GM19438 (cell line): ENCODE results near the gene ZNF716.
"Not testable (repeated sequence)": the region's sequence is repeated elsewhere in the genome, so short reads cannot be mapped to it uniquely, and the experiment has no call there.

Experiments used
- ATAC-seq: cut with Tn5 transposase; IDR thresholded peaks from one replicate; pipeline ENCODE4 v1.9.1; 2021; ENCODE audit warnings: low read depth; ENCODE audit not compliant: unreplicated experiment

ZNF716 gene

DNA sequence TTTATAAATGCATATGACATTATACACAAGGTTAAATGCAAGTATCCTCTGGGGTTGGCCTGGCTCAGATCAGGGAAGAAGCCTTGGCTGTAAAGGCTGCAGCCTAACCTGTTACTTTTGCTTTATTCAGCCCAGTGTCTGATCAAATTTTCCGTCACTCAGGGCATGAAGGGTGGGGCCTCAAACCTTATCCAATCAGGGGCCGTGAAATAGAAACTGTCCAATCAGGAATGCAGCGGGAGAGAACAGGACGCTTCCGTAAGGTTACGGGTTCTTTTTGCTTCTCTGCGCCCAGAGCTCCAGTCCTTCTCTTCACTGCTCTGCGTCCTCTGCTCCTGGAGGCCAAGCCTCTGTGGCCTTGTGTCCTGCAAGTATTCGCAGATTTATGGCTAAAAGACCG lies at the start of gene ZNF716:
Gene ZNF716 (plus strand): TSS at position 274 of the 400 bp plus-strand sequence. CDS start 112 bp downstream, at position 386.
- no peak for ATAC-seq

DNA sequence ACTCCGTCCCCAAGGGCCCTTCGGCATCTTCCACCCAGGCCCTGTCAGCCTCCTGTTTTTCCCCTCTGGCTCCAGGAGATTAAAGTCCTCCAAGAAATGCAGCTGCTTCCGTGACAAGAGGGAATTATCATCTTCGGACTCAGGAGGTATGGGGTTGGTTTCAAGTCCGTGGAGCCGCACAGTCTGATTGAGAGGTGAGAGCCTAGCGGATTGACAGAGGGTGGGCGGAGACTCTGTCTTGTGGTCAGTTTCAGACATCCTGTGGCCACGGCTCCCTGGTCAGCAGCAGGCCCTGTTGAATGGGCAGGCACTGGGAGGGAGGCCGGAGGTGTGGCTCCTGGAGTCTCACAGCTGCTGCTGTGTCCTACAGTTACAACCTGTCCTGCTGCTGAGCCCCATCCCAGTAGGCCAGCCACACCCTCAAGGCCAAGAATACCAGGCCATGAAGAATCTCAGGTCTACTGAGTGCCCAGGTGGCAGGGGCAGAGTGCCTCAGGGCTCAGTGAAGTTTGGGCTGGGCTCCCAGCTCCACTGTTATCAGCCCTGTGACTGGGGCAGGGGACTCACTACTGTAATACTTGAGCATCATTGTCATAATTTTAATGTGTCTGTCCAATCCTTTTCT lies 49.3 kb upstream of the ZNF716 start:
- no peak for ATAC-seq

DNA sequence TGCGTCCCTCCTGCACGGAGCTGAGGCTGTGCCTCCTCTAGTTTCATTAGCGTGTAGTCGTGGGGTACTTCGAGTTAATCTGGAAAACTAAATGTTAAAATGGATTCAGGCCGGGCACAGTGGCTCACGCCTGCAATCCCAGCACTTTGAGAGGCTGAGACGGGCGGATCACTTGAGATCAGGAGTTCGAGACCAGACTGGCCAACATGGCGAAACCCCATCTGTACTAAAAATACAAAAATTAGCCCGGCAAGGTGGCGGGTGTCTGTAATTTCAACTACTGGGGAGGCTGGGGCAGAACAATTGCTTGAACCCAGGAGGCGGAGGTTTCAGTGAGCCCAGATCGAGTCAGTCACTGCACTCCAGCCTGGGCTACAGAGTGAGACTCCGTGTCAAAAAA lies 46.9 kb upstream of the ZNF716 start:
- ATAC-seq = not testable (repeated sequence)

DNA sequence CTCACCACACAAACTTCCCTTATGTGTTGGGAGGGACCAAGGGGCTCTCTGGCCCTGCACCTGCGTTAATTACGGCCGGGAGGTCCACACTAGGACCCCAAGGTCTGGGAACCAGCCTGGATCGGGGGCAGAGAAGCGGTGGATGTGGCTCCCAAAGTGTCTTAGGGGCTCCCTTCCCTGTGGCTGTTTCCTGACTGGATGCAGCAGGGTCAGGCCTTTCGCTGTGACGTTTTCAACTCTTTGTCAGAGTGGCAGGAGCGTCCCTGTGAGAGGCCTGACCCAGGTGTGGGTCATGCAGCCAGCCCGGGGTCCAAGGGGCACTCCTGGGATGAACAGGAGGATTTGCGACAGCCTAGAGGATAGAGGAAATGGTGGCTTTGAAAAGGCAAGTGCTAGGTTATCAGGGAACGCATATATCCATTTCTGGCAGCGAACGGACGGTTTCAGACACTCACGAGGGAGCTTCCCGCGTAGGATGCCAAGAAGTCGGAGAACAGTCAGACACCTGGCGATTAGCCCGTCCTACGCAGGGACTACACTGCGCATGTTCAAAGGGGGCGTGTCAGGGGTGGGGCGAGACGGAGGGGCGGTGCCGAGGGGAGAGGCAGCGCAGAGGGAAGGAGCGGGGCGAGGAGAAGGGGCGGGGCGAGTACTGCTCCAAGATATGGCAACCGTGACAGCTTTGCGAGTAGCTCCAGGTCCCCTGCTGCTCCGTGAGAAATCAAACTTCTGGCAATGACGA lies 46.2 kb upstream of the ZNF716 start:
- no peak for ATAC-seq

DNA sequence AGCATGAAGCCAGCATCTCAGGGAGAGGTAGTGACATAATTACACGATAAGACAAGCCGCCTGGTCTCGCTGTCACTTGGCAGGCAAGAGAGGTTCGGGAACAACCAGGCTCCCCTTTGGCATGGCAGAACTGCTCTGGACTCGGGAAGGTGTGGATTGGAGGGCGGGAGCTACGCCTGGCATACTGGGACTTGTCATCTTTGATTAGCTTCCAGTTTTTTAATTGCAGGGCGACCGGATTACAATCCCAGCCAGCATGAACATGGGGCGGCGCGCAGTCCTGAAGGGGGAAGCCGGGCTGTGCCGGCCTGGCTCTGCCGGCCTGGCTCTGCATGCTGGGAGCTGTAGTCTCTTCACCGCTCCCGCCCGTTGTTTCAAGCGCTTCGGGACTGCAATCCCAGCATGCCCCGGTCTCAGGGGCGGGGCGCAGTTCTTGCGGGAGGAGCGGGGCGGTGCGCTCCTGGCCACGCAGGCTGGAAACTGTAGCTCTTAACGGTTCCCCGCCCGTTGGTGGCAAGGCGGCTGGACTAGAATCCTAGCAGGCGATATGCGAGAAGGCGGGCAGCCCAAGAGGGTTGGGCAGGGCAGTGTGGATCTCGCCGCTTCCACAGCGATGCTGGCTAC lies 45.5 kb upstream of the ZNF716 start:
- no peak for ATAC-seq

DNA sequence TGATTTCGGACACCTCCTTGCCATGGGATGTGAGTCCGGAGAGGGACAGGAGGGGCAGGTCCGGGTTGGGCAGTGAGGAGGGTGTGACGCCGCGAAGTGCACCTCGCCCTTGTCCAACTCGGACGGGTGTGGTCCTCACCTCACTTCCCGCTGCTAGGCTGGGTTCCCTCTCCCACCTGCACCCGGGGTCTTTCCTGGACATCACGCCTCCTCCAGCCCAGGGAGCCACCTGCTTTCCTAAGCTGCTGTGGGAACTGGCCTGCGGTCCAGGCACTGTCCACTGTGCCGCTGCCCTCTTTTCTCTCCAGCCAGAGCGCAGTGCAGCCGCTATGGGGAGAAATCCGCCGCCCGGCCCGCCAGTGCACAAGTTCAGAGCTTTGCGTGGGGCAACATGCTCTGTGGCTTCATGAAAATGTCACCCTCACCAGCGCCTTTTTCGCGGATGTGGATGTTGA lies 45.0 kb upstream of the ZNF716 start:
- ATAC-seq = no peak

DNA sequence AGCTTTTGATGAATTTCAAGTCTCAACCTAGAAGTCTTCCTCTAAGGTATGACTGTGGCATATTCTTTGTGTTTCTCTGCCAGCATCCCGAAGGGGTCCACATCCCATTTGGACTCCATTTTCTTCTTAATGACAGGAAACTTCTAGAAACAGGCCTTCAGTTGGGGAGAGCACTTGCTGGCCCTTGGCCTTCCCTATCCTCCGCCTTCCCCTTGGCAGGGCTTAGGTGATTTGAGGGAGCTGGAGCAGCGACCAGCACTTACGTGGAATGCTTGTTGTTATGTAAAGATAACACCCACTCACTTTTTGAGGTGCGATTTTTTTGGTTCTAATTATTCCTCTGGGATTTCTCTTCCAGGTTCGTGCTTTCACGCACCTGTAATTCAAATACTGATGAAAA lies 42.9 kb upstream of the ZNF716 start:
- no peak for ATAC-seq

DNA sequence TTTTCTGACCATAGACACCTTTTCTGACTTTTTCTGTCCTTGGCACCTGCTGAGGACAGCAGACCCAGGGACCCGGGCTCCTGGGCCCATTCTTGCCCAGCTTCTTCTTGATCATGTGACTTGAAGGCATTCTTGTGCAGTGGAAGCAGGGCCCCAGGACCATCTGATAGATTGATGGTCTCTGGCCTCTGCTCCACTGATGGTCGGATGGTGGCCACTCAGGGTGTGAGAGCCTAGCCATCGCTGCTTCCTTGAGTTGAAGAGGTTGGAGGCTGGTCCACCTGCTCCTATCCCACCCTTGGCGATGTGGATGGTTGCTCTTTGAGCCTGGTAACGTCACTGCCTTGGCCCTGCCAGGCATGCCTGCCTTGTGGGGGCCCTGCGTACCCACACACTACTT lies 37.8 kb upstream of the ZNF716 start:
- ATAC-seq = no peak

DNA sequence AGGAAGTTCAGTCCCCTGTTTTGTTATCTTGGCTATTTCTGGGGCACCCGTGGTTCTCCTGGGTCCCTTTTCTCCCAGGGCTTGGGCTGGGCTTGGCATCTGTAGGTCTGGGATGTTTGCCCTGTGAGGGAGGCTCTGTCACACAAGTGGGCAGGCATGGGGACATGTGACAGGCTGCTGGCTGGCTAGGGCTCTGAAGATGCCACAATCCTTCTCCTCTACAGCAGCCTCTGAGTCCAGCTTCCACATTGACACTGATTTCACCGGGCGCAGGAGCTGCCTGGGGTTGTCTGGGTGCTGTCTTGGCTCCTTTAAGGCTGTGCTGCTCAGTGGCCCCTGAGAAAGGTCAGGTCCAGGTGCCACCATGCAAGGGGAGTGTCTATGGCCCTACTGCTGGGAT lies 37.4 kb upstream of the ZNF716 start:
- no peak for ATAC-seq

DNA sequence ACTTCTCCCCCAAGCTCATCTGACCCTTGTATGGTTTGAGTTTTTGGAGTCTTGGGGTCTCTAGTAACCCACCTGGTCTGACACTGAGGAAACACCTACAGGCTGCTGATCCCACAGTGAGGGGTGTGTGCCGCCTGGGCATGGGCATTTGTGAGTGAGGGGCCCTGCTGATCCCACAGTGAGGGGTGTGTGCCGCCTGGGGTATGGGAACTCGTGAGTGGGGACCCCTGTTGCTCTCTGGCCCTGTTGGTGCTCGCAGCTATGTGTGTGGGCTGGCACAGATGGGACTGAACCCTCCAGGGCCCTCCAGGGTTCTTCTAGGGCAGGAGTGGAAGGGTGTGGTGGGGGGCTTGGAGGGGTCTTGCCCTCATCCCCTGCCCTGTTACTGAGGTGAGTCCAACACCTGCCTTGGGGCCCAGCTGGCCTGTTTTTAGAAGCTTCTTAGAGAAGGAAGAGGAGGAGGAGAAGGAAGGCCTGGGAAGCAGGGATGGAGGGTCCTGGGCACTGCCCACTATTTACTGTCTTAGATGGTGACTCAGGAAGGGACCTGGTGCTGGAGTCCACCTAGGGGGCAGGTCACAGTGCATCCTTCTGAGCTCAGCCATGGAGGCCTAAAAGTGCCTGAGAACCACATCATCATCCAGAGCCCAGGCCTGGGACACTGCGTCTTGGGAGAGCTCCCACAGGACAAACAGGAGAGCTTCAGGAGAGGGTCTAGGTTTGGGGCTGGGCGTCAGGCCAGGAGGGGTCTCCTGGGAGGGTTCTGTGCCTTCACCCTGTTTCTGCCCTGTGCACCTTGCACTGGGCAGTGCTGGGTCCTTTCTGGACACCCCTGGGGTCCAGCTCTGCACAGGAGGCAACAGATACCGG lies 36.2 kb upstream of the ZNF716 start:
- ATAC-seq = no peak

DNA sequence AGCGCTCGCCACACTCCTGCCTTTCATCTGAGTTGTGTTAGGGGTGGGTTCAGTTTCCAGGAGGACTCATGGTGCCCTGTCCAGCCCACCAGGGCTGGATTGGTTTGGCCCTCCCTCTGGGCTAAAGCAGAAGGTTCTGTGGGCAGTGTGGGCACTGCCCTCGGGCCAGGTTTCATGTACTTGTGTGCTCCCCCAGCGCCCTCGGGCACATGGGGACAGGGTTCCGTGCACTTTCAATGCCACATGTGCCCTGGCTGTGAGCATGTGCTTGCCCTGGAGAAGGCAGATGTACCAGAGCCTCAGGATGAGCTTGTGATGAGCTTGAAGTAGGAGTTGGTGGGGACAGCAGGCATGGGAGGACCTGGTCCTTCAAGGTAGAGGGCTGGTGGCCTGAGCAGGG lies 35.6 kb upstream of the ZNF716 start:
- ATAC-seq = no peak

DNA sequence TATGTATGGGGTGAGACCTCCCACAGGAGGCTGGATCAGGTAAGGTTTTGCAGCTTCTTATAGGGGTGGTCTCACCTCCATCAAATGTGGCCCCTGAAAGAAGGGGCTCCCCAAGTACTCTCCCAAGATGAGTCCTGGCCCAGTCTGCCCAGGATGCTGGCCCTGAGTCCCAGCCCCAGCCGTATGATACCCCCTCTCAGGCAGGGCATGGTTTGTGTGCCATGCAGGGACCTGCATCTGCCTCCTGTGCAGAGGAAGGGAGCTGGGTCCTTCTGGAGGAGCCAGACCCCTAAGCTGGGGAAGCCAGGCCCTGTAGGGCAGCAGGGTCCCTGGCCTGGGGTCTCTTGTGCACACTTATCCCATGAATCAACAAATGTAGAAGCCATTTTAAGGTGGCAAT lies 35.1 kb upstream of the ZNF716 start:
- no peak for ATAC-seq

DNA sequence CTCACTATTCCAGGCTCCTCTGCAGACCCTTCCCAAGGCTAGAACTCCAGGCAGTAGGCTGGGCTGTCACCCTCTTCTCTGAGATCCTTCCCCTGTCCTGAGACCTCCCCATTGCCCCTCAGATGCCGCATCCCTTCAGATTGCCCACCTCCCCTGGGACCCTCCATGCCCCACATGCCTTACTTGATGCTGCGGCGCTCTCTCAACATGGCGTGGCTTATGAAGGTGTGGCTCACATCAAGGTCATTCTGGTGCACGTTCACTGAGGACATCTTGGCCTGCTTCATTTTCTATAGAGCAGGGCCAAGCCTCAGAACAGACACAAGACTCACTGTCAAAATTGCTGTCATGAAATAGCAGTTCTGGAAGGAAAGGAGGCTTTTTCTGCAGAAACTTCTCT lies 34.7 kb upstream of the ZNF716 start:
- no peak for ATAC-seq

DNA sequence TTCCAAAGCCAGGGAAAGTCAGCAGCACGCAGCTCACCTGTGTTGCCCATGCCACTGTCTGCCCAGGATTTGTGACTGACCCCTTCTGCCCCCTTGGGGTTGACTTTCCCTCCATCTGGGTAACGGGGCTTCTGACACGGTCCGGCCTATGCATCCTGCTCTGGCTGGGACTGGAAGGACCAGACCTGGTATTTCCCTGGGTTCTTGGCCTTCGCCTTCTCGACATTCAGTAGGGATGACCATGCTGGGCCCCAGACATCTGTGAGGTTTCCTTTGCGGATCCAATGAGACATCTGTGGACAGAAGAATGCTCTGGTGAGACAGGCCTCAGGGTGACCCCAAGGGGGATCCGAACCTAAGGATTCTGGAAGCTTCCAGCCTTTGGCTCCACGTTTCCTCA lies 34.2 kb upstream of the ZNF716 start:
- no peak for ATAC-seq

DNA sequence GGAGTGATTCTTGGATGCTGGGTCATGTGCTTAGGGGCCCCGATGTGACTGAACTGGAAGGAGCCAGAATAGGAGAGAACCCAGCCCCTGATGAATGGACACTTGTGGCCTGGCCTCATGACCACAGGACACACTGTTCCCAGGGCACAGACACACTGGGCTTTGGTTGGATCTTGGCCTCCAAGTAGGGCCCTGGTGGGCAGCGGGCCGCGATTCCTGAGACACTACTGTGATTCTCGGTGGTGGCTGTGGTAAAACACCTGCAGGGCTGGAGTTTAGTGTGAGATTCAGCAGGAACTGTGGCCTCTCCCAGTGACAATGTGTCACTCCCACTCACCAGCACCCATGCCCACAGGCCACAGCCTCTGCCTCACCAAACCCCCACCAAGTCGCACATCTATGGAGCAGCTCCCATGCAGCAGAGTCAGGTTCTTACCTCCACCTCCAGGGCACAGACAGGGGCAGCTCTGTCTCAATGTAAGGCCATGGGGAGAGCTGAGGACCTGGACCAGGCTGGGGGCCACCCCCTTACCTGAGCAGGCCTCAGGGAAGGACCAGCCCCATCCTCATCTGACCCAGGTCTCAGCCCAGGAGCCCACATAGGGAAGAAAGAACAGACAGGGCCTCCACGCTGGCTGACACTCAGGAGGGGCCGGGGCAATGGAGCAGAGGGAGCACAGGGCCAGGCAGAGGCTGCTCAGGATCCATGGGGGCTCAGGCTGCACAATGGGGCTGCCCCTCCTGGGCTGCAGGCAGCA lies 33.2 kb upstream of the ZNF716 start:
- ATAC-seq = no peak

DNA sequence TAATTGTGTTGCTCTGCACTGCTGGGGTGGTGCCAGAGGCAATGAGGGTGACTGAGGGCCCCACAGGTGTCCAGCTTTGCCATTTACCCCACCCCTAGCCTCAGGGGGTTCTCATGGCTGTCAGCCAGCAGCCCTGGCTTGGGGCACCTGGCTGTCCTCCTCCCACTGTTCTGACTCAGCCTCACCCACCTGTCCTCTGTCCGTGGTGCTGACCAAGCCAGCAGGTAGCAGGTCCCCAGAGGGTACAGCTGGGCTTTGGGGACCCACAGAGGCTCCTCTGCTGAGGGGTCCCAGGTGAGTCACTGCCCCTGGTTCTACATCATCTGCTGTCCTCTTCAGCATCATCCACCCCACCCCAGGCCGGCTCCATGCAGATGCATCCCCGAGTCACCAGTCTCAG lies 32.2 kb upstream of the ZNF716 start:
- no peak for ATAC-seq

DNA sequence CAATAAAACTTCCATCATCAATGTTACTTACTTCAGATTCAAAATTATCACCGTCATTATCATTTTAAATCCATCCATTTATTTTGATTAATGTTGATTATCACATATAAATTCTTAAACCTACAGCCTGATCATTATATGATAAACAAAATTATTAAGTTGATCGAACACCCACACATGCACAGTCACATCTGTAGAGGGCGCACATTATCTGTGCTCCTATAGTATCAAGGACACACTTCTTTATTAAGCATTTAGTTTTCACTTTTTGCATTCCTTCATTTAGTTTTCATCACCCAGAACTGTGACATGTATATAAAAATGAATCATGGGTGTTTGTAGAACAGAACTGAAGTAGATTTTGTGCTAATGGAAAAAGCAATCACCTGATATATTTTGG lies 26.2 kb upstream of the ZNF716 start:
- no peak for ATAC-seq

DNA sequence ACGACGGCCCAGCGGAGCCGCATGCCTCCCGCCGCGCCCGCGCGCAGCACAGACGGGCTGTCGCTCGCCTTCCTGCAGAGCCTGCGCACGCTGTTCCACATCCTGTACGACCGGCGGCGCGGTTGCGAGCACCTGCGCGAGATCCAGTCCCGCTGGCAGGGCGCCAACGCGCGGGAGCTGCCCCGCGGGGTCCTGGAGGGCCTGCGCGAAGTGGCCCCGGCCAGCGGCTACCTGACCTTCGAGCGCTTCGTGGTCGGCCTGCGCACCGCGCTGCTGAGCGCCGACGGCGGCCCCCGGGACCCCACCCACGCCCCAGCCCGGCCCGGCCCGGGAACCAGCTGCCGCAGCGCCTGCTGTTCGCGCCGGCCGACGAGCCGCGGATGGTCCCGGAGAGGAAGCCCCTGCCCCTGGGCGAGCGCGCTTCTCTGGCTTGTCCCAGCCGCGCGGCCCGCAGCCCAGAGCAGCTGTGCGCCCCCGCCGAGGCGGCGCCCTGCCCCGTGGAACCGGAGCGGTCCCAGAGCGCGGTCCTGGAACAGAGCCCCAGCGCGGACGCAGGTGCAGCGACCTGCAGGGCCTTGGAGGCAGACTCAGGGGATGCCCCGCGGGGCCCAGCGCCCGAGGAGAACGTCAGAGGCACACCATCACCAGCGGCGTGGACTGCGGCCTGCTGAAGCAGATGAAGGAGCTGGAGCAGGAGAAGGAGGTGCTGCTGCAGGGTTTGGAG lies 25.3 kb upstream of the ZNF716 start:
- ATAC-seq = no peak

DNA sequence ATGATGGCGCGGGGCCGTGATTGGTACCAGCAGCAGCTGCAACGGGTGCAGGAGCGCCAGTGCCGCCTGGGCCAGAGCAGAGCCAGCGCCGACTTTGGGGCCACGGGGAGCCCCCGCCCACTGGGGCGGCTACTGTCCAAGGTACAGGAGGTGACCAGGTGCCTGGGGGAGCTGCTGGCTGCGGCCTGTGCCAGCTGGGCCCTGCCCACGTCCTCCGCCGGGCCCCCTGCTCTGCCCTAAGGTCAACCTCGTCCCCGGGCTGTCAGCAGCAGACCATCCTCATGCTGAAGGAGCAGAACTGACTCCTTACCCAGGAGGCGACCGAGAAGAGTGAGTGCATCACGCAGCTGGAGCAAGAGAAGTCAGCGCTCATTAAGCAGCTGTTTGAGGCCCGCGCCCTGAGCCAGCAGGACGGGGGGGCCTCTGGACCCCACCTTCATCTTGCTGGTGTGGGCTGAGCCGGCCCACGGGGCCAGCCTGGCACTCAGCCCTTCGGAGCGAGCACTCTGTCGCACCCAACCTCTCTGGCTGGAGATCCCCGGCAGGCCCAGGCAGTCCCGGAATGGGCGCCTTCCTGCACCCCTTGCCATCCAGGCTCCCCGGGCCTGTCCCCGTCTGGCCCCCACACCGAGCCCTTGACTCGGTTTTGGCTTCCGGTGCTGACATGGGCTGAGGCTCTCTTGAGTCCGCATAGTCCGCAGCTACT lies 24.6 kb upstream of the ZNF716 start:
- ATAC-seq = no peak
